DMS 273 (cell line): ENCODE results near the gene ZNF785.
A peak's percentile ranks its signal among the peaks of the same experiment; 100 is the strongest.

ENCODE experiments used
- DNase-seq: peaks from one replicate; lab custom pipeline; 2025; ENCODE audit not compliant: unreplicated experiment; lab: John Stamatoyannopoulos, UW

The ZNF785 gene

DNA sequence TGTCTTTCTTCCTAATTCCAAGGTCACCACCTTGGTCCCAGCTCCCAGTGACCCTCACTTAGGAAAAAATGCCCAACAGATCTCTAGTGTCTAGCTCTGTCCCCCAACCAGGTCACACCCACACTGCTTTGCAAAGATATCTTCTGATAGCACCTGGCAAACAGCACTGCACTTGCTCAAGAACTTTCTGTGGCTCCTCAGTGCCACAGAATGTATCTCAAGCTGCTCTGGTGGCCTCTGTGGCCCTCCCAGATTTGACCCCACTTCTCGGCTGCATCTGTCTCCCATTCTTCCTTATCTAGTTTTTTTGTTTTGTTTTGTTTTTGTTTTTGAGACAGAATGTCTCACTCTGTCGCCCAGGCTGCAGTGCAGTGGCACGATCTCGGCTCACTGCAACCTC lies 19.0 kb downstream of the ZNF785 start:
- DNase-seq = no peak

DNA sequence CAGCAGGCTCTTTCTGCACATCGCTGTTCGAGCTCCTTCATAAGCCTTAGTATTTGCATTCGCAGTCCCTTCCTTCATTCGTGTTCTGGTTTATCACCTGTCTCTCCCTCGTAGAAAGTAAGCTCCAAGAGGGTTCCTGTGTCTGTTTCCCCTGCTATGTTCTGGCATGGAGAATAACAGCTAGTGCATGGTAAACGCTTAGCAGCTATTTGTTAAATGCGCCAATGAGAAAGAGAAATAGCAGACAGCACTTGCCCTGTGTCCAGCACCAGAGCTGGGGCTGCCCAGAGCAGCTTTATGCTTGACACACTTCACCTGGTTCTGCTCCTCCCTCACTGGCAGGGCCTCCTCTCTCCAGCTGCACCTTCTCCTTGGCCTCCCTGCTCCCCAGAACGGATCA lies 19.5 kb downstream of the ZNF785 start:
- no peak for DNase-seq

DNA sequence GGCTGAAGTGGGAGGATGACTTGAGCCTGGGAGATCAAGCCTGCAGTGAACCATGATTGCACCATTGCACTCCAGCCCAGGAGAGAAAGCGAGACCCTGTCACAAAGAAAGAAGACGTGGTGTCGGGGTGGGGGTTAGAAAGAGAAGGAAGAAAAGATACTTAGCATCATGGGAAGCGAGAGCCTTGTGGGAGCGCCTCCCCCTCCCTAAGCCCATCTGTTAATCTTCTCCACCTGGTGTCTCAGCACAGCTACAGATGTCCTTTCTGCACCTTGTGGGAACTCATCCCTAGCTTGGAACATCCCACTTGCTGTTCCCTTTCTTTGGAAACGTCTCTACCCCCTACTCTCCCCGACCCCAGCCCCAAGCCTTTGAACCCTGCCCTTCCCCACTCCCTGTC lies 20.0 kb downstream of the ZNF785 start:
- DNase-seq = peak; percentile 38

DNA sequence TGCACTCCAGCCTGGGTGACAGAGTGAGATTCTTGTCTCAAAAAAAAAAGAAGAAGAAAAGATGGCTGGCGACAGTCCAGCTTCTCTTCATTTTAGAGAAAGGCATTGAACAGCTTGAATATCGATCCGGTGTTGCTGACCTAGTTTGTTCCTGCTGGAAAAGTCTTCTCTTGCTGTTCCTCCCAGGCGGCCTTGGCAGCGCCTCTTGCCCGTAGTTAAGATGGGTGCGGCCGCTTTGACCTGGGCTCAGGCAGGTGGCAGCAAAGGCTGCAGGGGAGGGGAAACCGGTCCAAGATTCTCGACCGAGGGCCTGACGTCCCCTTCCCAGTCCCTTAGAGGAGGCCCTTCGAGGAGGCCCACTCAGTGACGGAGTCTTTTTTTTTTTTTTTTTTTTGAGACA lies 23.5 kb downstream of the ZNF785 start:
- no peak for DNase-seq

DNA sequence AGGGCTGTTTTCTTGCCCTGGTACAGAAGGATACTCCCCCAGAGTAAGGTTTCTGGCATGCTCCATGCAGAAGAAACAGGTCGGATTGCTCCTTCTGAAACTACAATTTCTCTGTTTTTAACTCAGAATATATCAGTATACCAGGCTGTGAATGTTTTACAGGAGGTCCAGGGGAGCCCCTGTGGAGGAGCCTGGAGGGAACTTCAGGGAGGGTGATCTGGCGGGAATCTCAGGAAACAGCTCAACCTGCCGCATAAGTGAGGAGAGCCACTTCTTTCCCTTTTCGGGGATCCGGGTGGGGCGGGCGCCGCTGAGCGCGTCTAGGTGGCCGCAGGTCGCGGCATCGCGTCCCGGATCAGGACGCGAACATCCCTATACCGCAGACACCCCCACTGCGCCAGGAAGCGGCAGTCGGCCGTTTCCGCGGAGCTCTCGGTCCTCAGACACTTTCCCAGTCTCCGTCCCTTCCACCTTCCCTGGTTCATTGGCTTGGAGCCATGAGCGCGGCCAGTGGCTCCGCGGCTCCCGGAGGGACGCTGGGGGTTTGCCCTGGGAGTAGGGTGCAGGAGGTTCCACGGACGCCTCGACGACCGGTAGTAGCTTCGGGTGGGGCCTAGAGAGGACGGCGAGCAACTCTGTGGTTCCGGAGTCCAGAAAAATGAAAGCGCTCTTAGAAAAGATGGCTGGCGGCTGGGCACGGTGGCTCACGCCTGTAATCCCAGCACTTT lies 24.2 kb downstream of the ZNF785 start:
- DNase-seq = no peak

DNA sequence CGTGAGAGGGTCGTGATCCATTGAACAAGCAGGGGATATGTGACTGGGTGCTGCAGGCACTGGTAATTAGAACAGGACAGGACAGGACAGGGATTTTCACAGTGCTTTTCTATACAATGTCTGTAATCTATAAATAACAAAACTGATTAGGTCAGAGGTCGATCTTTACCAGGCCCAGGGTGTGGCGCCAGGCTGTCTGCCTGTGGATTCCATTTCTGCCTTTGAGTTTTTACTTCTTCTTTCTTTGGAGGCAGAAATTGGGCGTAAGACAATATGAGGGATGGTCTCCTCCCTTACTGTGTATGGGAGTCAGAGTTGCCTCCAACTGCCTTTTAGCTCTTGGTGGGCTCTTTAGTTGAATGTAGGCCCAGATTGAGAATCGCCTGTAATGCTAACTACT lies 25.8 kb downstream of the ZNF785 start:
- DNase-seq = no peak

DNA sequence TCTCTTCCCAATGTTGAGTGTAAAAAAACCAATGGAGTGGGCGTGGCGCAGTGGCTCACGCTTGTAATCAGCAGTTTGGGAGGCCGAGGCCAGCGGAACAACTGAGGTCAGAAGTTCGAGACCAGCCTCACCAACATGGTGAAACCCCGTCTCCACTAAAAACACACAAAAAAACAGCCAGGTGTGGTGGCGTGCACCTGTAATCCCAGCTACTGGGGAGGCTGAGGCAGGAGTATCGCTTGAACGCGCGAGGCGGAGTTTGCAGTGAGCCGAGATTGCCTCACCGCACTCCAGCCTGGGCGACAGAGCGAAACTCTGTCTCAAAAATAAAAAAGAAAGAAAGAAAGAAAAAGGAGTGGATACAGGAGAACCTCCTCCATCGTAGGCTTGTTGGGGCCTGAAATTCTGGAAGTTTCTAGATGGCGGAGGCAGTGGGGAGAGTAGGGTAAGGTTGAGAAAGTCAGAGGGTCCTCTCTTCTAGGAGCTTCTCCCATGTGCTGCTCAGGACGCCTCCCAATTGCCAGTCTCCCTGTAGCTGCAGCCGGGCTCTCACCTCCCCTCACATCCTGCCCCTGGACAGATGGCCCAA lies 26.6 kb downstream of the ZNF785 start:
- DNase-seq = no peak

DNA sequence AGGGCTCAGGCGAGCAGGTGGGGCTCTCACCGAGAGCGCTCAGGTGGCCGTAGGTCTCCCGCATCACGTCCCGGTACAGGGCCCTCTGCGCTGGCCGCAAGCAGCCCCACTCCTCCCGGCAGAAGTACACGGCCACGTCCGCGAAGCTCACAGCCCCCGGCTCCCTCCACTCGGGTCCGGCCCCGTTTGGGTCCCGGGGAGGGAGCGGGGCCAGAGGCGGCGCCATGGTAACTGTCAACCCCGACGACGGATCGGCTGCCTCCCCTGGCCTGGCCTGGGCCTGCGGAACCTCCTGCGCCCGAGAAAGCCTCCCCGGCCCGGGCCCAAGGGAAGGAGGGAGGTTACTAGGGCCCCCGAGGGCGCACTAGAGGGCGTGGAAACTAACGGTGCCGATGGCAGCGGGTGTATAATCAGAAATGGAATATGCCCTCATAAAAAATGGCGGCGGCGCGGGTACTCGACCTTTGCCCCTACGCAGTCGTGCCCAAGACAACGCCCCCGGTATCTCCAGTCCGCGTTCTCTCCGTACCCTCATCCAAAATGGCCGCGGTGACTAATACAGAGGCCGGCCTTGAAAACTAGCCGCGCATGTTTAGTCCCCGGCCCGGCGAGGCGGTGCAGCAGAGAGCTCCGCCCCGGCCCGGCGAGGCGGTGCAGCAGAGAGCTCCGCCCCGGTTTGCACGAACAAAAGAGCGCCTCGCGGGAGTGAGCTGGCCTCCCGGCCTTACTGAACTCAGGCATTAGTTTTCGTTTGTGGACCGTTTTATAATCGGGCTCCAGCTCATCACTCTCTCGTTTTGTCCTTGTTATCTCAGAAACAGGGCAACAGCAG lies 27.3 kb downstream of the ZNF785 start, which contains the start of gene ZNF764:
TSS of gene ZNF764 (minus strand) at position 418 of the 832 bp plus-strand sequence. CDS start at position 226, 192 bp downstream.
- peak; percentile 99 for DNase-seq

DNA sequence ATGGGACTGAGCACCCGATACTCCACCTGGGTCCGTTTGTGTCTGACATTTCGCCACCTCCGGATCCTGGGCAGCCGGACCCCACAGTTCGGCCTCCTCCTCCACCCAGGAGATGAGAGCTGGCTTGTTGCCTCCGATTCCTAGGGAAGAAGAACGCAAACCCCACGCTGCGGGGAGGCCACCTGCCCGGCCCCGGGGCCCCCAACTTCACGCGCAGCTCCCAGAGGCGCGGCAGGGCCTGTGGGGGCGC lies 27.9 kb downstream of the ZNF785 start:
- peak; percentile 60 for DNase-seq

DNA sequence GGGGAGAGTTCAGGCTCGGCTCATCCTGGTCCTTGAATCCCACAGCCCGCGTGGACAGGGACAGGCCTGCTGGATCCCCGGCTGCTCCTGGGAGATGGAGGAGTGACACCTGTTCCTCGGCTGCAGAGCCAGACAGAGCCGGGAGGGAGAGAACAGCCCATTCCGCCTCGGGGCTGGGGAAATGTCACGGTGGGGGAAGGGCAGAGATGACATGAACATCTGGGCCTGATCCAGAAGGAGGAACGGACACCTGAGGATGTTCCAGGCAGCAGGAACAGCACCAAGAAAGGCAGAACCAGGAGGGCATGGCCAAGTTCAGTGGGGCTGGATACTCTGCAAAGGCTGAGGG lies 29.4 kb downstream of the ZNF785 start:
- no peak for DNase-seq

DNA sequence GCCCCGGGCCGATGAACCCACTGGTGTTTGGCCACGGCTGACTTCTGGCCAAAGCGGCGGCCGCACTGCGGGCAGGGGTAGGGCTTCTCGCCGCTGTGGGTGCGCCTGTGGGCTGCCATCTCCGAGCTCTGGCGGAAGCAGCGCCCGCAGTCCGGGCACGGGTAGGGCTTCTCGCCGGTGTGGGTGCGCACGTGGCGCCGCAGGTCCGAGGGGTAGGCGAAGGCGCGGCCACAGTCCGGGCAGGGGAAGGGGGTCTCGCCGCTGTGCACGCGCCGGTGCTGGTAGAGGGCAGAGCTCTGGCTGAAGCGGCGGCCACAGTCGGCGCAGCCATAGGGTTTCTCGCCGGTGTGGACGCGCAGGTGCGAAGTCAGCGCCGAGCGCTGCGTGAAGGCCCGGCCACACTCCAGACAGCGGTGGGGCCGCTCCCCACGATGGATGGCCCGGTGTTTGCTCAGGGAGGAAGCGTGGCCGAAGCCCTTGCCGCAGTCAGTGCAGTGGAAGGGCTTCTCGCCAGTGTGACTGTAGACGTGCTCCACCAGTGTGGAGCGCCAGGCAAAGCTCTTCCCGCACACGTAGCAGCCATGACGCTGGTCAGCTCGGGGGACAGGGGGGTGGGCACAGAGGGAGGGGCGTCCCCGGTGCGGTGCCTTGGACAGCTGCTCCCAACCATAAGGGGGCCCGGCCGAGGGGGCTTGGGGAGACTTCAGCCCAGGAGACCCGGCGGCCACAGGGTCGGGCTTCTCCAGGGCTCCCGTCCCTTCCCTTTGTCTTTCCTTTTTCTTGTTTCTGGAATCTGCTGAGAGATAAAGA lies 30.0 kb downstream of the ZNF785 start:
- DNase-seq = no peak

DNA sequence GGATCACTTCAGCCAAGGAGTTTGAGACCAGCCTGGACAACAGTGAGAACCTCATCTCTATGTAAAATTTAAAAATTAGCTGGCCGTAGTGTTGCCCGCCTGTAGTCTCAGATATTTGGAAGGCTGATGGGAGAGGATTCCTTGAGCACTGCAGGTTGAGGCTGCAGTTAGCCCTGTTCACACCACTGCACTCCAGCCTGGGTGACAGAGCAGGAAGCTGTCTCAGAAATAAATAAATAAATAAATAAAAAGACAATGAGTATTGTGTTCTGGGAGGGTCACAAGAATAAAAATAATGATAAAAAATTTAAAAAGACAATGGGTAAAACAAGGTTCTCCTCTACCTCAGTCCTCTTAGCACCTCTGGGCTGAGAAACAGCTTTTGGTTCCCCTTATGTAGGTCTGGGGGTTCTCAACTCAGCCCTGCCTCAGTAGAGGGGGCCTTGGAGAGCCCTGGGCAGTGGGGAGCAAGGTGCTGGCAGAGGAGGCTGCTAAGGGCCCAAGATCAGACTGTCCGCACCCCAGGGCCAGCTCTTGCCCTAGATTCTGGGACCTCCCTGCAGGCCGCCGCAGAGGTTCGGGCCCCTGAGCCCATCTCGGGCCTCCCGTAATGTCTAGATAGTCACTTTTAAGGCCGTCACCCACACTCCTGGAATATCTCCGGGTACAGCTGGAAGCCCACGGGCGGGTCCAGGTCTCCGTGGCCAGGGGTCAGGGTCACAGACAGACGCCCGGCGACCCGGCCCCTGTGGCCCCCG lies 30.8 kb downstream of the ZNF785 start:
- no peak for DNase-seq

DNA sequence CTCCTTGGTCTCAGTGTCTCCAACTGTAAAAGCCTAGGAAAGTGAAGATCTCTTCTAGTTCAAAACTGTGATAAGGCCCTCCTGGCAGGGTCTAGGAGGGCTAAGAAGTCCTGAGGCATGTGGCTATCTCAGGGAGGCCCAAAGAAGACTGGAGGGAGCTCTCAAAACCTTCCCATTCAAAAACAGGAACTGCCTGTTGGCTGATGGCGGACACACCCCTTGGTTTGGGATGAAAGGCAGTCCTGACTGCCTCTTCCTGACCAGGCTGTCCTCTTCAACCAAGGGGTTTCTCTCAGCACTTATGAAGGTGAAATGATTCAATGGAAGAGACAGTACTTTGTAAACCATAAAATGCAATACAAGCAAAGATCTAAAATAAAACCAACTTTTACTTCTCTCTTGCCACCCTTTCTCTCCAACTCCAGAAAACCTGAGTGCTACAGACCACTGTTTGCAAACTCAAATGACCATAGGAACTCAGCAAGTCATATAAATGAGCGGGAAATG lies 32.1 kb downstream of the ZNF785 start:
- no peak for DNase-seq

DNA sequence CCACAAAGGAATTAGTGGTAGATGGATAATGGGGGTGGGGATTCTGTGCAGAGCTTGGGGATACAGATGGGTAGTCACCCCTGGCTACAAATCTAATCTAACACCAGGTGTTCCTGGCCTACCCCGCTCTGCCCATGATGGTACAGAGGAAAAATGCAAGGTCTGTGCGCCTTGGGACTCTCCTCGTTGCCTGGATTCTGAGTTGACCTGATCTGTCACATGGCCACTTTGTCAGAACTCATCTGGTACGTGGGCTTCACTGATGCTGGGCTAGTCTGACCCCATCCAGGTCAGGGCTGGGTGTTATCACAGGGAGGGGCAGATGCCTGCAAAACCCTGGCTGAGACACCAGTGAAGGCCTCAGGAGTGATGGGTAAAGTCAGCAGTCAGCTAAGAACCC lies 32.5 kb downstream of the ZNF785 start:
- DNase-seq = no peak

DNA sequence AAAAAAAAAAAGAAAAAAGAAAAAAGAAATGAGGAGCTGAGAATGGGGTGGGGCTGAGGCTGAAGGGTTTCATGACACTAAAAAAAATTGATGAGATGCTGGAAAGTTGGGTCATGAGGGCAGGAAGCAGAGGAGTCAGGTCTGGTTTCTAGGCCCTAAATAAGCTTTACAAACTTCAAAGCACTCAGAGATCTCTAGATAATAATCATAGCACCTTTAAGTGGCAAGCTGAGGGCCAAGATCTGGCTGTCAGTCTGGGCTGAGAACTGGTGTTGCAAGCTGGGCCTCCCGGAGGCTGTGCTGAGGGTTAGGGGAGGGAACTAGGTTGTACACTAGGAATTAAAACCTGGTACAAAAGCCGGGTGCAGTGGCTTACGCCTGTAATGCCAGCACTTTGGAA lies 33.7 kb downstream of the ZNF785 start:
- DNase-seq = no peak

DNA sequence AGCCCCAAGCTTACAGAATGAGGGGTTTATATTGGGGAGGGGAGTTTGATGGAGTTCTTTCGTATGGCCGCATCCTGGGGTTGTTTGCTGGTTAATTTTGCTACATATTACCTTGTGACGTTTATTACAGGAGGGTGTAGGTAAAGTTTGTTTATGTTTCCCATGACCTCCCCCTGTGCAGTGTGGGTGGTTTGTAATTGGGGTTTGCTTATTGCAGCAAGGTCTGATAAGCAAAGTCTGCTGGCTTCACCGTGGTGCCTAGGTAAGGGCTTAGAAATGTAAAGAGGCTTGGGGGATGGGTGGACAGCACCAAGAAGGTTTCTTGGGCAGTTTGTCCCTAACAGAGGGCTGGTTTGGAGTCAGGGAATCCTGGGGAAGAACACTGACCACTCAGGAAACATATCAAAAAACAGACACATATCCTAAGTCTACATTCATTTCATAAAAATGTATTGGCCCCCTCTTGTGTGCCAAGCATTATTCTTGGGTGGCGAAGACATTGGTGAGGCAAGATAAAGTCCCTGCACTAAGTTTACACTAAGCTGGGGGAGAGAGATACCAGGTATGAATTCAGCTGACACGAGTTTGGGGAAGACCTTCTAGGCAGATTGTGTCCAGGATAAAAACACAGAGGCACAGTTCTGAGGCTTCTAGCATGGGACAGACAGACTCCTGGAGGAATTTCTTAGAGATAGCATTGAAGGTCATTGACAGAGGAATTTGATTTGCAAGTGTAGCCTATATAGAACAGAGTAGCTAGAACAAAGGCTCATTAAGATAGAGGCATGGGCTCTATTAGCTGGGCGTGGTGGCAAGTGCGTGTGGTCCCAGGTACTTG lies 36.9 kb downstream of the ZNF785 start:
- DNase-seq = no peak

DNA sequence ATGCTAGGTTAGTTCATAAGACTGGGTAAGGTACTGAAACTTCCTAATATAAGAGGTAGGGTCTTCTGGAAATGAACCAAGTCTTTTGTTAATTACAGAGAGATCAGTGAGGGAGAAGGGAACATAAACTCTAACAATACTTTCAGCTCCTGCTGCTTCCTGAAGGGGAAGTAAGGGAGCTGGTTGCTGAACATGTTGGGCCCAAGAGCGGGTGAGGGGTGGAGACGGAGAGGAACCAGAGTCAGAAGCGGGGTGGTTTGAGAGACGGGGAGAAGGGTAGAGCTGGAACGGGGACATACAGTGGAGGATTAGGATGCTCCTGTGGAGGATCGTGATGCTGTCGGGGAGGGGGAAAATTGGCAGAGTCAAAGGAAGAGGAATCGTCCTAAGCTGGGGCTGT lies 39.4 kb downstream of the ZNF785 start:
- DNase-seq = no peak

DNA sequence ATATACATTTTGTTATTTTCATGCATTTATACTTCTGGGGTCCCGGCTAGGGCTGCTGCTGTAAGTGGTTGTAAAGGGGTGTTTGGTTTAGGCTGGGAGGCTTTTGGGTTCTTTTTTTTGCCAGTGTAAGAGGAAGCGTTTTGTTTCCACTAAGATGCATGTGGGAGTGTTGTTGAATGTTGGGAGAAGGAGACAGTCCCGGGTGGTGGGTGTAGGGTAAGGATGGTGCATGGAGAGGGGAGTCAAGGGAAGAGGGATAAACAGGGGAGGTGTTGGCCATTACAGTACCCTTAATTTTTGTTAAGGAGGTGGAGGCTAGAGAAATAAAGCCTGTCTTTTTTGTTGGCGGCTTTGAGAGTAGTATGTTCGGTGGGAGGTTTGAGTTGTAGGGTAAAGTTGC lies 42.4 kb downstream of the ZNF785 start:
- DNase-seq = no peak

DNA sequence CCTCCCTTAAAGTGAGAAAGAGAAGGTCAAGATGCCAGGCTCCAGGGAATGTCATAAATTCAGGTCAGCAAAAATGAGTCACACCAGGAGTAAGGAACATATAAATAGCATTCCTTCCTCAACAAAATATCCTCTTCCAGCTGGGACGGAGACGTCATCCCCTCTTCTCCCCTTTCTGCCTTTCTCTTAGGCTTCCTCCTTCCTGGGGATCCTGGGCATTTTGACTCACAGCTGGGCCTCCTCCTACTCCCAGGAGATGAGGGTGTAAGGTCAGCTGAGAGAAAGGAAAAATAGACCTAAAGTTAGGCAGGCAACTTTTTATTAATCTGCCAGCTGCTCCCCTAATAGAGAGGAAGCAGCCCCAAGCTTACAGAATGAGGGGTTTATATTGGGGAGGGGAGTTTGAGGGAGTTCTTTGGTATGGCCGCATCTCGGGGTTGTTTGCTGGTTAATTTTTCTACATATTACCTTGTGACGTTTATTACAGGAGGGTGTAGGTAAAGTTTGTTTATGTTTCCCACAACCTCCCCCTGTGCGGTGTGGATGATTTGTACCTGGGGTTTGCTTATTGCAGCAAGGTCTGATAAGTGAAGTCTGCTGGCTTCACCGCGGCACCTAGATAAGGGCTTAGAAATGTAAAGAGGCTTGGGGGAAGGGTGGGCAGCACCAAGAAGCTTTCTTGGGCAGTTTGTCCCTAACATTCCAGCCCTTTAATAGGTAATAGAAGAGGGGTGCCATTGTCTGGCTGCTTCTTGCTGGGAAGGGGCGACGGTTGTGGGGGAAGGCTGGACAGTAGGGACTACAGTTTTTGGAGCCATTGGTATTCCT lies 43.8 kb downstream of the ZNF785 start:
- no peak for DNase-seq
